Suprapubic skin (tissue), 4 donors: ENCODE data around the gene RPL36A. TPM values are rescaled to one million over a fixed set of nuclear protein-coding genes. Genes with fewer than 3 reads are reported as not detected.

Experiments used
- DNase-seq, 2 donors: peaks; one replicate each; pipeline ENCODE4 v3.0.0-alpha.2; 2019; ENCODE audit warnings: low spot score in 2 of 2
- H3K27ac ChIP-seq: fragments of 200-600 bp; sonication (generic); one replicate; pipeline ENCODE4 v1.5.1; 2019
- H3K27me3 ChIP-seq: fragments of 200-600 bp; sonication (generic); one replicate; pipeline ENCODE4 v1.5.1; 2019
- H3K36me3 ChIP-seq: fragments of 200-600 bp; sonication (generic); one replicate; pipeline ENCODE4 v1.5.1; 2019
- H3K4me1 ChIP-seq: fragments of 200-600 bp; sonication (generic); one replicate; pipeline ENCODE4 v1.5.1; 2019
- H3K4me3 ChIP-seq: fragments of 200-600 bp; sonication (generic); one replicate; pipeline ENCODE4 v1.5.1; 2019; ENCODE audit warnings: mild to moderate bottlenecking
- H3K9me3 ChIP-seq: fragments of 200-600 bp; sonication (generic); one replicate; pipeline ENCODE4 v1.5.1; 2019
- EP300 ChIP-seq: sonication (generic); formaldehyde crosslinking; IDR thresholded peaks from one replicate; pipeline ENCODE4 v1.6.1; 2017; ENCODE audit warnings: antibody characterized with exemption
- POLR2A ChIP-seq, 2 donors: fragments of 450-650 bp; IDR thresholded peaks; one replicate each; pipeline ENCODE4 v1.6.1; 2017; ENCODE audit warnings: antibody characterized with exemption in 2 of 2, mild to moderate bottlenecking in 2 of 2, moderate library complexity in 2 of 2
- POLR2AphosphoS5 ChIP-seq, 3 donors: sonication (generic); formaldehyde crosslinking; IDR thresholded peaks; one replicate each; pipeline ENCODE4 v1.6.1; 2017; ENCODE audit warnings: antibody characterized with exemption in 3 of 3
- WGBS: methylation state at CpG from one replicate; pipeline ENCODE4 v1.1.5; 2018; 5-methylcytosine and 5-hydroxymethylcytosine counted together
- total RNA-seq, 4 donors: library from RNA; depleted of rRNA; stranded (reverse); fragments of >200 nt; gene quantifications; one replicate each; pipeline ENCODE4 v1.1.0, GENCODE V29; 2016
- TF ChIP-seq, protein P1 (sequence below), 2 donors: fragments of 200-600 bp in 1 of 2; fragments of 450-650 bp in 1 of 2; sonication (generic) in 1 of 2; IDR thresholded peaks; one replicate each; pipeline ENCODE4 v1.5.1; 2016 to 2019; ENCODE audit warnings: antibody characterized with exemption in 2 of 2, mild to moderate bottlenecking in 1 of 2, moderate library complexity in 1 of 2

RPL36A gene
- 1,000 to 10,000 TPM; 1,064 to 2,433 (median 2,004) TPM for total RNA-seq

DNA sequence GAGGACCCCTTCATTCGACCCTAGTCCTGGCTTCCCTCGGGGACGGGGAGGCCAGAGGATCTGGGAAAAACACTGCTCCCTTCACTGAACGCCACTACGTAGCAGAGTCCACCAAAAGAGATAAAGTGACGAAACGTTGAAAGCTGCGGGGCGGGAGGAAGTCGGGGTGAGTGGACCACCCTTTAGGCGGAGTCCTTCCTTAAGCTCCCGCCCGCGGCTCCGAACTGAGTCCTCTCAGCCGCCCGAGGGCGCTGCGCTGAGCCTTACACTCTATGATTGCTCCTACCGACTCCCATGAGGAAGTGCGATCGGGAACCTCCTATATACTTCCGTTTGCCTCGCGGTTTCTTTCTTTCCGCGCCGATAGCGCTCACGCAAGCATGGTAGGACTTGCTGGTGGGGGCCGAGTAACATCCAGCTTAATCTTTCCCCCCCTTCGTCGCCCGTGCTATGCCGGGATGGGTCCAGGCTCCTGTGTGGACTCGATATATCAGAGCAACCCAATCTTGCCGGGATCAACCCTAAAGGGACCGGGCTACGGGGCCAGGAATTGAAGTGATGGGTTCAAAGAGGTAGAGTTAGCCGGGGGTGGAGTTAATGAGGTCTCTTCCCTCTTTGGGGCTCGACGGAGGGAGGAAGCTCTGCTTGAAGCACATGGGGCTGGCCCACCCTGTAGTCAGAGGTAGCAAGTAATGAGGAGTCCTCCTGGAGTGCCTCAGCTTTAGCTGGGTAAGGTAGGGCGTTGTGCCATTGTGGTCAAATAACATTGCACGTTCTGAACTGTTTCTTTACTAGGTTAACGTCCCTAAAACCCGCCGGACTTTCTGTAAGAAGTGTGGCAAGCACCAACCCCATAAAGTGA lies at the start of gene RPL36A:
Gene RPL36A, plus strand, starts transcription at position 348 of the 862 bp plus-strand sequence. Its CDS starts 33 bp downstream, at position 381.
- peak within 1 kb of the TSS; percentile 78 for H3K27ac ChIP-seq
- H3K4me1 ChIP-seq: peaks cover 14% of the 10 kb centered on the region
- H3K9me3 ChIP-seq: no peaks in the 10 kb centered on the region
- TF ChIP-seq EP300 (no peak), POLR2AphosphoS5 (IDR thresholded peaks at IDR 0.05) (peak; percentile 64 to 71 (median 66)), POLR2A (IDR thresholded peaks at IDR 0.05) (peak; percentile 43 to 79)
- TF ChIP-seq, protein P1, sequence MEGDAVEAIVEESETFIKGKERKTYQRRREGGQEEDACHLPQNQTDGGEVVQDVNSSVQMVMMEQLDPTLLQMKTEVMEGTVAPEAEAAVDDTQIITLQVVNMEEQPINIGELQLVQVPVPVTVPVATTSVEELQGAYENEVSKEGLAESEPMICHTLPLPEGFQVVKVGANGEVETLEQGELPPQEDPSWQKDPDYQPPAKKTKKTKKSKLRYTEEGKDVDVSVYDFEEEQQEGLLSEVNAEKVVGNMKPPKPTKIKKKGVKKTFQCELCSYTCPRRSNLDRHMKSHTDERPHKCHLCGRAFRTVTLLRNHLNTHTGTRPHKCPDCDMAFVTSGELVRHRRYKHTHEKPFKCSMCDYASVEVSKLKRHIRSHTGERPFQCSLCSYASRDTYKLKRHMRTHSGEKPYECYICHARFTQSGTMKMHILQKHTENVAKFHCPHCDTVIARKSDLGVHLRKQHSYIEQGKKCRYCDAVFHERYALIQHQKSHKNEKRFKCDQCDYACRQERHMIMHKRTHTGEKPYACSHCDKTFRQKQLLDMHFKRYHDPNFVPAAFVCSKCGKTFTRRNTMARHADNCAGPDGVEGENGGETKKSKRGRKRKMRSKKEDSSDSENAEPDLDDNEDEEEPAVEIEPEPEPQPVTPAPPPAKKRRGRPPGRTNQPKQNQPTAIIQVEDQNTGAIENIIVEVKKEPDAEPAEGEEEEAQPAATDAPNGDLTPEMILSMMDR (IDR thresholded peaks at IDR 0.05): peak; percentile 27 to 78
- peak within 1 kb of the TSS; percentile 58 for H3K4me3 ChIP-seq
- WGBS: 45% methylated on average over 47 of the region's 47 CpGs
- peak; percentile 89 to 93 for DNase-seq
- H3K36me3 ChIP-seq: no peaks in the 10 kb centered on the region
- H3K27me3 ChIP-seq: no peaks in the 10 kb centered on the region

DNA sequence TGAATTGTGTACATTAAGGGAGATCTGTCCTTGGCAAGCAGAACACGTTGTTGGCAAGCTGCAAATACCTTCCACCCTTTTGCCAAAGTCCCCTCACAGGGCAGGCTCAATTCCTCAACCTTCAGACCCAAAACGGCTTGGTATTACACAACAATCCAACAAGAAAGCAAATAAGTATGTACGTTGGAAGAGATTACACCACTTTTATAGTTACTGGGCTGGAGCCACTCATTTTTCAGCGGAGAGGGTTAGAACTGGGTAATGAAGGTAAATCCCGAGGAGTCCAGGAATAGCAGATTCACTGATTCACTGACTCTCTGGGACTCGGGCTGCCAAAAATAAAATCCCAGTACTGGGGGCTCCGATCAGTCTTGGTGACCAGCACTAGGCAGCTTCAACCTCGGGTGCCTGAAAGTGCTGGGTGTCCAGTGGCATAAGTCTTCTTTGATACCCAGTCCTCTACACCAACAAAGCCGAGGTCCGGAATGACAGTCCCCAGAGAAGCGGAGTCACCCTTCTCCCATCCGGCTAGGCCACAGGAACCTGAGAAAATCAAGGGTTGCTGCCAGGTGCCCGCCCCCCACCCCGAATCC lies 42.9 kb upstream of the RPL36A start:
- Histone ChIP-seq H3K27me3 (no peaks in the 10 kb centered on the region), H3K9me3 (no peaks in the 10 kb centered on the region), H3K27ac (peak overlapping the region; percentile 86), H3K4me3 (peak overlapping the region; percentile 59), H3K36me3 (no peaks in the 10 kb centered on the region), H3K4me1 (peaks cover 8% of the 10 kb centered on the region)
- 23% methylated on average over 9 of the region's 14 CpGs for WGBS
- no peak for TF ChIP-seq EP300
- TF ChIP-seq POLR2A (IDR thresholded peaks at IDR 0.05): no peak
- TF ChIP-seq POLR2AphosphoS5 (IDR thresholded peaks at IDR 0.05): no peak
- TF ChIP-seq, protein P1 (IDR thresholded peaks at IDR 0.05): no peak
- no peak for DNase-seq

DNA sequence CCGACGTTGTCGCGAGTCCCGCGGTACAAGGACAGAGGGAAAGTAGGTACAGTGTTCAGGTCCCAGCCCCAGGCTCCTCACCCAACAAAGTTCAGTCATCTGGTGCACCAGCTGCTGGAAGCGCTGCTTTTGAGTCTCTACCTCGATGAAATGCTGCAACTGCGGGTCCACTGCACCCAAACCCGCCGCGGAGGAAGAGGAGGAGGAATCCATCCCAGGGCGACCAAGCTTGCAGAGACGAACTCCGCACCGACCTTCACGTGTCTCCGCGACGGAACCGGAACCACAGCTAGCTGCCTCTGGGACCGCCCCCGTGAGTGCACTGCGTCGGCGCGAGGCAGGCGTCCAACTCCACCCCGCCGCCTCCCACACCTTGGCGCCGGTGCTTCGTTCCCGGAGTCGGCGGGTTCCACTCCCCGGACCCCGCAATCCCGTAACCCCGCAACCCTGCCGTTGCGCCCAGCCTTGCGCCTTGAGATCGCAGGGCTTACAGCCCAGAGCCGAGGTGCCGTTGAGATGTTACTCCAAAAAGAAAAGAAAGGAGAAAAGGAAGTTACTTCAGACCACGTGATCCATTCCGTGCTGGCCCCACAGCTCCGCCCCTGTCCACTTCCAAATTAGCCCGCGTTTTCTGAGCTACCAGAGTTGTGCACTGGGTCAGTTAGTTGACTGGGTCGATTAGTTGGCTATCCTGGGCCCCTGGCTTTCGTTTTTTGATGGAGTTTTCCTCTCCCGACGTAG lies 42.2 kb upstream of the RPL36A start, which contains the start of gene TIMM8A:
Gene TIMM8A, minus strand, starts transcription at position 291 of the 741 bp plus-strand sequence. Its CDS starts 78 bp downstream, at position 213.
- peak within 1 kb of the TSS; percentile 86 for H3K27ac ChIP-seq
- H3K4me3 ChIP-seq: peak within 1 kb of the TSS; percentile 59
- no peaks in the 10 kb centered on the region for H3K36me3 ChIP-seq
- peaks cover 8% of the 10 kb centered on the region for H3K4me1 ChIP-seq
- no peaks in the 10 kb centered on the region for H3K9me3 ChIP-seq
- peak; percentile 84 to 86 for DNase-seq
- no peak for TF ChIP-seq POLR2A (IDR thresholded peaks at IDR 0.05)
- TF ChIP-seq POLR2AphosphoS5 (IDR thresholded peaks at IDR 0.05): peak in 1 of 3 donors; percentile 32
- WGBS: 47% methylated on average over 35 of the region's 55 CpGs
- H3K27me3 ChIP-seq: no peaks in the 10 kb centered on the region

DNA sequence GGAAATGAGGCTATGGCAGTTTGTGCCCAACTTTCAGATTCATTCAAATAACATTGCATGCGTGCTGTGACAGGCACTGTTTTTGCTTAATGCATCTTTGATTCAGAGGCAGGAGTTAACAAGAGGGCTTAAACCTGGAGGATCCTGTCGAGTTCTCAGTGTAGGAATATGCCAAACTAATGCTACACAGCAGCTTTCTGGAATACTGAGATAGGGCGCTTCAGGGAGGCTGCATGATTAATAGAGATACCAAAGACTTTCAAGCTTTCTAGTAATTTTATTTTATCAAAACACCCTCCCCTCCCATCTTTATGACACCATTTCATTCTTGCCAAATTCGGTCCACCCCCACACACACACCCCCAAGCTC lies 41.6 kb upstream of the RPL36A start:
- no peak for DNase-seq
- Histone ChIP-seq H3K9me3 (no peaks in the 10 kb centered on the region), H3K27me3 (no peaks in the 10 kb centered on the region), H3K4me1 (peaks cover 8% of the 10 kb centered on the region), H3K36me3 (no peaks in the 10 kb centered on the region), H3K27ac (peak overlapping the region; percentile 86), H3K4me3 (peak overlapping the region; percentile 59)
- TF ChIP-seq POLR2AphosphoS5 (IDR thresholded peaks at IDR 0.05): no peak
- no peak for TF ChIP-seq POLR2A (IDR thresholded peaks at IDR 0.05)
- TF ChIP-seq, protein P1 (IDR thresholded peaks at IDR 0.05): no peak
- no peak for TF ChIP-seq EP300
- WGBS: 35% methylated on average over 4 of the region's 4 CpGs

DNA sequence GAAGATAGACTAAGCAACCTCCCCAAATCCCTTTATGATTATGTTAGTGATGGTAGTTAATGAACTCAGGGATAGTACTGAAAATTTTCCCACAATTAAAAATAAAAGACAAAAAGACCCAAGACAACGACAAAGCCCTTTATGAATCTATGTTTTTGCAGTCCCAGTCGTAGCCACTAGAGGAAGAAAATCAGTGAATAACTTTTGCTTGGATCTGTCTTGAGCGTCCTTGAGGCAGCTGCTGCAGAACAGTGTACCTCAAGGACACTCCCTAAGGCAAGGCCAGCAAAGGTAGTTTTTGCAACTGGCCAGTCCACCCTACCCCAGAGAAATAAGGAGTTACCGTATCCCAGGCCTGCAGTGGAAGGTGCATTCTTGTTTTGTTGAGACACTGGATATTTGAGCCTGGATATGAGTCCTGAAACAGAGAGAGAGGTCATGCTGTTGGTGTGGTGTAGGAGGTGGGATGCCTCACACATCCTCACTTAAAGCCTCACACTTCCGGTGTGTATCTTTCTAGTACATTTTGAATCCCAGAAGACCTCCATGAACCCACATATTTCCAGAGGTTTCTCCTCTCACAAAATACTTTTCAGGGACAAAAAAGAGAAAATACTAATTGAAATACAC lies 33.5 kb upstream of the RPL36A start:
- Histone ChIP-seq H3K9me3 (no peaks in the 10 kb centered on the region), H3K4me1 (no peaks in the 10 kb centered on the region), H3K27me3 (no peaks in the 10 kb centered on the region), H3K27ac (no peak overlapping the region), H3K4me3 (no peak overlapping the region), H3K36me3 (no peaks in the 10 kb centered on the region)
- TF ChIP-seq EP300: no peak
- TF ChIP-seq, protein P1 (IDR thresholded peaks at IDR 0.05): peak in 1 of 2 donors; percentile 10
- no peak for TF ChIP-seq POLR2A (IDR thresholded peaks at IDR 0.05)
- 52% methylated on average over 5 of the region's 5 CpGs for WGBS
- no peak for DNase-seq
